WI38 (cell line): ENCODE data around the gene TRIM8.
"Not testable (repeated sequence)": the region's sequence is repeated elsewhere in the genome, so short reads cannot be mapped to it uniquely, and the experiment has no call there.

Experiments used
- H3K4me3 ChIP-seq: 2 replicates; pipeline ENCODE4 v1.5.1; 2011; ENCODE audit warnings: low read depth, mild to moderate bottlenecking, control low read depth, low read length
- TF ChIP-seq, protein P1 (sequence below): IDR thresholded peaks from 2 replicates; pipeline ENCODE4 v1.5.1; 2012; ENCODE audit warnings: low read depth, mild to moderate bottlenecking, control low read depth, low read length

TRIM8 gene

DNA sequence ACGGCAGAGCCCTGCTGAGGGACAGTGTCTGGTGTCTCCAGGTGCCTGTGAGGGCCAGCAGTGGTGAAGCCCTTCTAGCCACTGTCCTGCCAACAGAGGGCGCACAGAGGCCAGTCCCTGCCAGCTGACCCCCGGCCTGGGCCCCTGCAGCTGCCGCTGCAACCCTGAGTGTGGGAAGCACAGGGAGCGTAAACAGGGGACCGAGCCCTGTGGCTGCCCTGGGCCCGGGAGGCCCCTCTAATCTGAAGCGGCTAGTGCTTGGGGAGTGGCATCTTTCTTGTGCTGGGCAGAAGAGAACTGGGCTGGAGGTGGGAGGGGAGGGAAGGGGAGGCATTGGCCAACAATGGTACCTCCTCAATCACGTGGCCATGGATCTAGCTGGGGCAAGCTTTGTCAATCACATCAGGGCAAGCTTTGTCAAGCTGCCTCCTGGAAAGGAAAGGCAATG, 34.6 kb downstream of the TRIM8 start:
- H3K4me3 ChIP-seq: no peak overlapping the region
- TF ChIP-seq, protein P1, sequence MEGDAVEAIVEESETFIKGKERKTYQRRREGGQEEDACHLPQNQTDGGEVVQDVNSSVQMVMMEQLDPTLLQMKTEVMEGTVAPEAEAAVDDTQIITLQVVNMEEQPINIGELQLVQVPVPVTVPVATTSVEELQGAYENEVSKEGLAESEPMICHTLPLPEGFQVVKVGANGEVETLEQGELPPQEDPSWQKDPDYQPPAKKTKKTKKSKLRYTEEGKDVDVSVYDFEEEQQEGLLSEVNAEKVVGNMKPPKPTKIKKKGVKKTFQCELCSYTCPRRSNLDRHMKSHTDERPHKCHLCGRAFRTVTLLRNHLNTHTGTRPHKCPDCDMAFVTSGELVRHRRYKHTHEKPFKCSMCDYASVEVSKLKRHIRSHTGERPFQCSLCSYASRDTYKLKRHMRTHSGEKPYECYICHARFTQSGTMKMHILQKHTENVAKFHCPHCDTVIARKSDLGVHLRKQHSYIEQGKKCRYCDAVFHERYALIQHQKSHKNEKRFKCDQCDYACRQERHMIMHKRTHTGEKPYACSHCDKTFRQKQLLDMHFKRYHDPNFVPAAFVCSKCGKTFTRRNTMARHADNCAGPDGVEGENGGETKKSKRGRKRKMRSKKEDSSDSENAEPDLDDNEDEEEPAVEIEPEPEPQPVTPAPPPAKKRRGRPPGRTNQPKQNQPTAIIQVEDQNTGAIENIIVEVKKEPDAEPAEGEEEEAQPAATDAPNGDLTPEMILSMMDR: peak; percentile 84

DNA sequence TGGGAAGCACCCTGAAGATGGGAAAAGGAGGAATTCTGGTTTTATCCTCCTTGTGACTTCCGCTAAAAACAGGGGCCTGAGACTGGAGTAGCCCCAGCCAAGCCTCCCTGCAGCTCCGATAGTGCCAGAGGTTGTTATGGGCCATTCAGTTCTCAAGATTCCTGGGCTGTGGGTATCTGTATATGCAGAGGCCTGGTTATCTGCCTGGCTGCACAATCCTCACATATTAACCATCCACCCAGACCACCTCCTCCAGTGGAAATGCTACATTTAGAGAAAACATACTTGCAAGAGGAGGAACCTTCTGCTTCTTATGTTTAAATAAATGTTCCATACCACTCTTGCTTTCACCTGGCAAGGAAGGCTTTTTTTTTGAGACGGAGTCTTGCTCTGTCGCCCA, 35.3 kb downstream of the TRIM8 start:
- TF ChIP-seq, protein P1: no peak
- no peak overlapping the region for H3K4me3 ChIP-seq

DNA sequence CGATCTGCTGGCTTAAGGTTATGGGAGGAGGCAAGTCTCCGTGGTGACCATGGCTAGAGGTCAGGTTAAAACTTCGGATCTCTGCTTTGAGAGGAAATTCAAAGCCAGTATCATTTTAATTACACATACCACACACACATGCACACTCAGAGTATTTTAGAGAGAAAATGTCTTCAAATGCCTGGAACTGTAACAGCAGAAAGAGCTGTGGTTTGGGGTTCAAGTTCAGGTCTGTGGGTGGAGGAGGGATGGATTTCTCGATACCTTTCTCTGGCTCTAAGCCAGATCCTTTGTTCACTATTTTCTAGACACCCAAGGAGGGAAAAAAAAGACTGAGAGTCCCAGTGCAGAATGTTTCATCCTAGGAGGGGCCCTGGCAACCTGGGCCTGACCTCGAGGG, 37.4 kb downstream of the TRIM8 start:
- TF ChIP-seq, protein P1: no peak
- H3K4me3 ChIP-seq: no peak overlapping the region

DNA sequence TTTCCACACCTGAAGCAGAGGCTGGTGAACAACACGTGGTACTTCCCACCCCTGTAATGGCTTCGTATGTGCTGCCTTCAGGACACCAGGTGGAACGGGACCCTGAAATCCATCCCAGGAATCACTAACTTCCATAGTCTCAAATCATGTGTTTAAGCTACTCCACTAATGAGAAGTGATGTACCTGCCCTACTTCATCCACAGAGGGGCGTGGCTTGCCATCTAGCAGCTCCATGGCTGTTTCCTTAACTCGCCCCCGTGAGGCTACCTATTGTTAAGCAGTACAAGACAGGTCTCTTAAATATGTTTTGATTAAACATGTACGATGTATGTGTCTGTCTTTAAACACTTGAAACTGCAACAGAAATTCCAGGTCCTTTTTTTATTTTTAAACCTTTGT, 38.1 kb downstream of the TRIM8 start:
- TF ChIP-seq, protein P1: no peak
- H3K4me3 ChIP-seq: no peak overlapping the region

DNA sequence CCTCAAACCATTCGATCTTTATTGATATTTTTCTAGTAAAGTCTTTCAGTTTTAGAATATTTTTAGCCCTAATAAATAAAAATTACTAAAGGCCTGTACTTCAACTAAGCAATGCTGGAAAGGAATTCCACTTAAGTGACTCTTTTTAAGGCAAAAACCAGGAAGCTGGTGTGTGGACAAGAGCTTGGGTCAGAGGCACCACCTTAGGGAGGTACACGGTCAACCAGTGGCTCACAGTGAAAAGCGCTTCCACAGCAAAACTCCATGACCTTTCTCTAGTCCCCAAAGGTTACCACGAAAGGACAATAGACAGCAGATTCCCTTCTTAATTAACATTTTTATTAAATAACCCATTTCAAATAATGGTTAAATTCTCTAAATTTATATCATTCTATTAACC, 38.7 kb downstream of the TRIM8 start:
- no peak overlapping the region for H3K4me3 ChIP-seq
- TF ChIP-seq, protein P1: no peak

DNA sequence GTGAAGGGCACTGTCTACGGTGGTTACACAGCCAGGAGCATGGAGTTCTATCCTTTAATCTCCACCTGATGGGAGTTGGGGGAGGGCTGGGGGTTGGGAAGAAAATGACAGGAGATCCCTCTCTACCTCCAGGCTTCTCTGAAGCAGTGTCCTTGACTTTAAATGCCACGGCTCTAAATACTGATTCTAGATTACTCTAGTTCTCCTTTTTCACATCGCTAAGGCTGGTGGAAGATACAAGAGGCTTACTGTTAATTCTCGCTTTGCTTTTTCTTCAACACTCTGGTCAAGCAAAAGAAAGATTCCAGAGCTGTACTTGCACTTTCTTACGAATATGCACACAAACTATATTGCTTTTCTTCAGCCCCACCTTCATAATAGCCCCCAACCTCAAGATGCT, 39.5 kb downstream of the TRIM8 start:
- H3K4me3 ChIP-seq: no peak overlapping the region
- TF ChIP-seq, protein P1: no peak

DNA sequence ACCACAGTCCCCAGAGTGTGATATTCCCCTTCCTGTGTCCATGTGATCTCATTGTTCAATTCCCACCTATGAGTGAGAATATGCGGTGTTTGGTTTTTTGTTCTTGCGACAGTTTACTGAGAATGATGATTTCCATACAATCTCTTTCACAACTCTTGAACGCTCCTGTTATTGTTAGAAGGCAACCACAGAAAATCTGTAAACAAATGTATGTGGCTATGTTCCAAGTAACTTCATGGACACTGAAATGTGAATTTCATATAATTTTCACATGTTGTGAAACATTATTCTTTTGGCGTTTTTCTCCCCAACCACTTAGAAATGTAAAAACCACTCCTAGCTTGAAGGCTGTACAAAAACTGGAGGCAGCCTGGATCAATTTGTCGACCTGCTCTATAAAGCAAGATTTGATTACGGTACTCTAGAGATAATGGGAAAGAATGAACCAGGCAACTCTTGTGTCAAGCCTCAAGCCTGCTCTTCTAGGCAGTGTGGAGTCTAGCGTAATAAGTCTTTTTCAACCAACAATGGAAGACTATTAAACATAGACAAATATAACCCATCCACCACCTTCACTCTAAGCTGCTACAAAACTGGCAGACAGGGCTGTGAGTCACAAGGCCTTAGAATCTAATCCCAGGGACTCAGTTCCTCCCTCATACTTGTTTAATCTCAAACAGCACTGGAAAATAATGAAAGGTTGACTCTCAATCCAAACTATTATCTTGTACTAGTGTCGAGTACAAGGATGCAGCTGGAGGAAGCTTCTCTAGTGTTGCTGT, 47.2 kb downstream of the TRIM8 start:
- no peak overlapping the region for H3K4me3 ChIP-seq
- TF ChIP-seq, protein P1: no peak

DNA sequence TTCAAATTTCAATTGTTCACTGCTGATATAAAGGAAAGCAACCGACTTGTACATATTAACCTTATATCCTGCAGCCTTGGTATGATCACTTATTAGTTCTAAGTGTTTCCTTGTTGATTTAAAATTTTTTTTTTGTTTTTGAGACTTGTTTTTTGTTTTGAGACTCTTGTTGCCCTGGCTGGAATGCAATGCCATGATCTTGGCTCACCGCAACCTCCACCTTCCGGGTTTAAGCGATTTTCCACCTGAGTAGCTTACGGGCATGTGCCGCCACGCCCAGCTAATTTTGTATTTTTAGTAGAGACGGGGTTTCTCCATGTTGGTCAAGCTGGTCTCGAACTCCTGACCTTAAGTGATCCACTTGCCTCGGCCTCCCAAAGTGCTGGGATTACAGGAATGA, 51.1 kb downstream of the TRIM8 start:
- H3K4me3 ChIP-seq: not testable (repeated sequence)
